Kidney epithelial cell (primary cell): ENCODE results near the gene HHIP. TPM values are rescaled to one million over a fixed set of nuclear protein-coding genes. Genes with fewer than 3 reads are reported as not detected.

Experiments
- DNase-seq: peaks from one replicate; pipeline ENCODE4 v3.0.0-alpha.2; 2010; ENCODE audit warnings: low read depth
- H3K27me3 ChIP-seq: 2 replicates; pipeline ENCODE4 v1.6.0; 2011; ENCODE audit warnings: low read length; ENCODE audit not compliant: control insufficient read depth, insufficient read depth
- H3K36me3 ChIP-seq: 2 replicates; pipeline ENCODE4 v1.5.1; 2011; ENCODE audit warnings: low read length; ENCODE audit not compliant: control insufficient read depth, insufficient read depth
- H3K4me3 ChIP-seq: 2 replicates; pipeline ENCODE4 v1.5.1; 2011; ENCODE audit warnings: low read depth, mild to moderate bottlenecking, control low read depth, low read length
- CTCF ChIP-seq: IDR thresholded peaks from 2 replicates; pipeline ENCODE4 v1.5.1; 2011; ENCODE audit warnings: mild to moderate bottlenecking, moderate library complexity, low read length, control low read depth, inconsistent platforms; ENCODE audit not compliant: insufficient read depth, poor library complexity, severe bottlenecking
- total RNA-seq: library from RNA; depleted of rRNA; stranded (reverse); fragments of >200 nt; gene quantifications from 2 replicates; pipeline ENCODE4 v1.2.3, GENCODE V29; 2015

HHIP gene
- total RNA-seq, 1 donor from 2014 or later, result 0.54 TPM

GRCh38 chr4:144703494-144703893, 57.5 kb downstream of the HHIP start:
- DNase-seq, result no peak
- Histone ChIP-seq H3K36me3 (no peaks in the 10 kb centered on the region), H3K27me3 (no peaks in the 10 kb centered on the region), H3K4me3 (no peak overlapping the region)
- TF ChIP-seq CTCF, result no peak

GRCh38 chr4:144705601-144706590, 59.9 kb downstream of the HHIP start:
- no peak for DNase-seq
- no peak for TF ChIP-seq CTCF
- no peak overlapping the region for H3K4me3 ChIP-seq
- H3K36me3 ChIP-seq, result no peaks in the 10 kb centered on the region
- H3K27me3 ChIP-seq, result no peaks in the 10 kb centered on the region

- DNase-seq, result peak; percentile 93
- Histone ChIP-seq H3K4me3 (no peak overlapping the region), H3K27me3 (no peaks in the 10 kb centered on the region), H3K36me3 (no peaks in the 10 kb centered on the region)
- no peak for TF ChIP-seq CTCF
Measured at GRCh38 chr4:144709159-144709558, 63.2 kb downstream of the HHIP start.

- TF ChIP-seq CTCF, result no peak
- DNase-seq, result peak; percentile 92
- no peaks in the 10 kb centered on the region for H3K36me3 ChIP-seq
Measured at GRCh38 chr4:144709793-144710525, 64.0 kb downstream of the HHIP start.

GRCh38 chr4:144710526-144710912, 64.6 kb downstream of the HHIP start:
- TF ChIP-seq CTCF, result no peak
- DNase-seq, result no peak
- H3K4me3 ChIP-seq, result no peak overlapping the region
- H3K27me3 ChIP-seq, result no peaks in the 10 kb centered on the region
- H3K36me3 ChIP-seq, result no peaks in the 10 kb centered on the region

More at GRCh38 chr4:144709793-144710525, 64.0 kb downstream of the HHIP start:
- H3K4me3 ChIP-seq, result no peak overlapping the region
- H3K27me3 ChIP-seq, result no peaks in the 10 kb centered on the region
